Osteocyte (in vitro differentiated cells): Measurements from ENCODE around the gene WWP2. TPM values are rescaled to one million over a fixed set of nuclear protein-coding genes. Genes with fewer than 3 reads are reported as not detected.
A peak's percentile ranks its signal among the peaks of the same experiment; 100 is the strongest.

Experiments
- DNase-seq: peaks from one replicate; pipeline ENCODE4 v3.0.0; 2021; ENCODE audit warnings: mixed read lengths; ENCODE audit not compliant: unreplicated experiment; ENCODE audit errors: extremely low spot score
- H3K27ac Mint-ChIP-seq: one replicate; pipeline ENCODE4 v1.8.0; 2021; ENCODE audit warnings: mild to moderate bottlenecking, mixed read lengths; ENCODE audit not compliant: unreplicated experiment
- H3K27me3 Mint-ChIP-seq: one replicate; pipeline ENCODE4 v1.8.0; 2021; ENCODE audit warnings: mixed read lengths; ENCODE audit not compliant: unreplicated experiment
- H3K36me3 Mint-ChIP-seq: one replicate; pipeline ENCODE4 v1.8.0; 2021; ENCODE audit warnings: mixed read lengths; ENCODE audit not compliant: unreplicated experiment
- H3K4me1 Mint-ChIP-seq: one replicate; pipeline ENCODE4 v1.8.0; 2021; ENCODE audit warnings: mixed read lengths; ENCODE audit not compliant: unreplicated experiment
- H3K4me3 Mint-ChIP-seq: one replicate; pipeline ENCODE4 v1.8.0; 2021; ENCODE audit warnings: mild to moderate bottlenecking, moderate library complexity, mixed read lengths; ENCODE audit not compliant: unreplicated experiment
- H3K9me3 Mint-ChIP-seq: one replicate; pipeline ENCODE4 v1.8.0; 2021; ENCODE audit warnings: mixed read lengths; ENCODE audit not compliant: unreplicated experiment
- CTCF ChIP-seq: fragments of 200-600 bp; sonication (generic); IDR thresholded peaks from 2 replicates; pipeline ENCODE4 v1.5.0; 2021; ENCODE audit warnings: antibody characterized with exemption, mild to moderate bottlenecking, moderate library complexity
- total RNA-seq: library from RNA; stranded (reverse); gene quantifications from 2 replicates; pipeline ENCODE4 v1.2.1, GENCODE V29; 2021

Gene WWP2
- total RNA-seq, 1 donor from 2014 or later: 36.2 TPM

GRCh38 chr16:69741951-69742904 lies 19.9 kb upstream of the WWP2 start:
- Mint-ChIP-seq H3K27ac (peak overlapping the region; percentile 77), H3K36me3 (peaks cover 36% of the 10 kb centered on the region), H3K9me3 (no peaks in the 10 kb centered on the region), H3K4me3 (peak overlapping the region; percentile 20), H3K27me3 (no peaks in the 10 kb centered on the region), H3K4me1 (peaks cover 22% of the 10 kb centered on the region)
- no peak for TF ChIP-seq CTCF
- DNase-seq: peak; percentile 93

- Mint-ChIP-seq H3K9me3 (no peaks in the 10 kb centered on the region), H3K4me1 (peaks cover 22% of the 10 kb centered on the region), H3K27me3 (no peaks in the 10 kb centered on the region), H3K36me3 (peaks cover 51% of the 10 kb centered on the region), H3K27ac (no peak overlapping the region), H3K4me3 (no peak overlapping the region)
- TF ChIP-seq CTCF: no peak
- DNase-seq: no peak
These were observed 17.5 kb upstream of the WWP2 start for GRCh38 chr16:69744363-69745231.

GRCh38 chr16:69745232-69745612 lies 16.9 kb upstream of the WWP2 start:
- Mint-ChIP-seq H3K4me3 (no peak overlapping the region), H3K4me1 (peaks cover 20% of the 10 kb centered on the region), H3K27me3 (no peaks in the 10 kb centered on the region), H3K27ac (no peak overlapping the region), H3K9me3 (no peaks in the 10 kb centered on the region), H3K36me3 (peaks cover 50% of the 10 kb centered on the region)
- TF ChIP-seq CTCF: no peak
- DNase-seq: no peak

- no peak for TF ChIP-seq CTCF
- no peak overlapping the region for H3K27ac Mint-ChIP-seq
- peaks cover 18% of the 10 kb centered on the region for H3K4me1 Mint-ChIP-seq
- no peak for DNase-seq
- no peak overlapping the region for H3K4me3 Mint-ChIP-seq
- H3K36me3 Mint-ChIP-seq: peaks cover 51% of the 10 kb centered on the region
- H3K9me3 Mint-ChIP-seq: no peaks in the 10 kb centered on the region
- H3K27me3 Mint-ChIP-seq: no peaks in the 10 kb centered on the region
These were observed 16.2 kb upstream of the WWP2 start for GRCh38 chr16:69745959-69746358.

GRCh38 chr16:69747115-69747514 lies 15.0 kb upstream of the WWP2 start:
- Mint-ChIP-seq H3K27ac (no peak overlapping the region), H3K4me3 (no peak overlapping the region), H3K36me3 (peaks cover 46% of the 10 kb centered on the region), H3K27me3 (no peaks in the 10 kb centered on the region), H3K9me3 (no peaks in the 10 kb centered on the region), H3K4me1 (peaks cover 7% of the 10 kb centered on the region)
- DNase-seq: no peak
- no peak for TF ChIP-seq CTCF
